B cell (primary cell): ENCODE results near the gene SUPT5H.

Experiments
- EZH2 ChIP-seq: IDR thresholded peaks from 2 replicates; pipeline ENCODE4 v1.6.1; 2012; ENCODE audit warnings: borderline replicate concordance, low read depth, mild to moderate bottlenecking, moderate library complexity, low read length; ENCODE audit not compliant: insufficient read depth, poor library complexity, severe bottlenecking
- TF ChIP-seq, protein P1 (sequence below): fragments of 200-600 bp; IDR thresholded peaks from one replicate; pipeline ENCODE4 v1.8.0; 2022; ENCODE audit warnings: antibody characterized with exemption, mild to moderate bottlenecking

GRCh38 chr19:39497996-39498797 is 52.8 kb downstream of the SUPT5H start:
- TF ChIP-seq EZH2 = no peak
- TF ChIP-seq, protein P1, sequence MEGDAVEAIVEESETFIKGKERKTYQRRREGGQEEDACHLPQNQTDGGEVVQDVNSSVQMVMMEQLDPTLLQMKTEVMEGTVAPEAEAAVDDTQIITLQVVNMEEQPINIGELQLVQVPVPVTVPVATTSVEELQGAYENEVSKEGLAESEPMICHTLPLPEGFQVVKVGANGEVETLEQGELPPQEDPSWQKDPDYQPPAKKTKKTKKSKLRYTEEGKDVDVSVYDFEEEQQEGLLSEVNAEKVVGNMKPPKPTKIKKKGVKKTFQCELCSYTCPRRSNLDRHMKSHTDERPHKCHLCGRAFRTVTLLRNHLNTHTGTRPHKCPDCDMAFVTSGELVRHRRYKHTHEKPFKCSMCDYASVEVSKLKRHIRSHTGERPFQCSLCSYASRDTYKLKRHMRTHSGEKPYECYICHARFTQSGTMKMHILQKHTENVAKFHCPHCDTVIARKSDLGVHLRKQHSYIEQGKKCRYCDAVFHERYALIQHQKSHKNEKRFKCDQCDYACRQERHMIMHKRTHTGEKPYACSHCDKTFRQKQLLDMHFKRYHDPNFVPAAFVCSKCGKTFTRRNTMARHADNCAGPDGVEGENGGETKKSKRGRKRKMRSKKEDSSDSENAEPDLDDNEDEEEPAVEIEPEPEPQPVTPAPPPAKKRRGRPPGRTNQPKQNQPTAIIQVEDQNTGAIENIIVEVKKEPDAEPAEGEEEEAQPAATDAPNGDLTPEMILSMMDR = peak; percentile 17
